ENCODE data around the gene FAM162B.
"Not testable (repeated sequence)": the region's sequence is repeated elsewhere in the genome, so short reads cannot be mapped to it uniquely, and the experiment has no call there.

The FAM162B gene

DNA sequence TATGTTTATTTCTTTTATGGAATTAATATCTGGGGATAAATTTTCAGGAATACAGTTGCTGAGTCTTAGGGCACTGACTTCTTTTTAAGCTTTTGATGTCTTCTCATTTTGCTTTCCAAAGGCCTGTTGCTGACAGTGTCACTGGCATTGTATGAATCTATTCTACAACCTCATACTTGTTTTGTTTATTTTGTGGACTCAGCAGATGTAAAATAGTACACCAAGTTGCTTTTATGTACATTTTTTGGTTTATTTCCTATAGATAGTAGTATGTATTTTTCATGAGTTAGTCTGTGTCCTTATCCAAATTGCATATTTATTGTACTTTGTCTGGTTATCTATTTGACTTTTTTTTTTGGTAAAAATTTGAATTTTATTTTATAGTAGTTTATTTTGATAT is 35.0 kb downstream of the FAM162B start:
- DNase-seq (ENCODE audit: low read depth in 1 of 2, low spot score in 1 of 2), result no peak

DNA sequence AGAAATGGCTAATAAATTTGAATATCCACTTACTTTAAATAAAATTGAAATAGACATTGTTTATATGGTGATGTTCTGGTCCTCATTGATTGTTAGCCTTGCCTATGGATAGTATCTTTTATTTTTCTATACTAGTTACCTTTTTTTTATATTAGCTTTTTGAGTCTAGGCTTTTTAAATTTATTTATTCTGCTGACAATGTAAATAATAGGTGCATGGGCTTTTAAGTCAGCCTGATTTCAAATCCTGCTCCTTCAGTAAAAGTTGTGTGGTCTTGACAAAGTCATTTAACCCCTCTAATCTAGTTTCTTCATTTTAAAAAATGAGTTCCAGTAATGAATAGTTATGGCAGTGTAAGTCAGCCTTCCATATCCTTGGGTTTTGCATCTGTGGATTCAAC is 38.6 kb downstream of the FAM162B start:
- DNase-seq (ENCODE audit: low read depth in 1 of 2, low spot score in 1 of 2), result no peak

GRCh38 chr6:116714761-116715160 is 50.8 kb downstream of the FAM162B start:
- DNase-seq (ENCODE audit: low read depth in 1 of 2, low spot score in 1 of 2), result no peak

- no peak for DNase-seq (ENCODE audit: low read depth in 1 of 2, low spot score in 1 of 2)
Measured at GRCh38 chr6:116714296-116714695, 51.2 kb downstream of the FAM162B start.

DNA sequence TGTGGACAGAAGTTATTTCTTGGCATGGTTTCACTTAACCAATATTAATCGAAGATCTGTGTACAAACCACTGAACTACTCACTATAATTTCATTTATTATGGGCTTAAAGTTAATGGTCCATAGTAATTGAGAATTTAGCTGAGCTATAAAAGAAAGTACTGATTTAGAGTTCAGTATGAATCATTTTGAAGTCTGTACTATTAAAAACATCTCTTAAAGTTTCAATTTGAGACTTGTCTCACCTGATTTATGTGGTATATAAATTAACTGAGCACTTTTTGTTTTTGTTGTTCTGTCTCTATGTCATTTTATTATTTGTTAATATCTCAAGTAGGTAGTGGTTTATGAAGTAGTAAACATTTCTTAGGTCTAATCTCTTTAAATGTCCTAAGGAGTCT is 59.6 kb downstream of the FAM162B start:
- no peak for DNase-seq (ENCODE audit: low read depth in 1 of 2, low spot score in 1 of 2)

GRCh38 chr6:116703888-116704287 is 61.6 kb downstream of the FAM162B start:
- DNase-seq (ENCODE audit: low read depth in 1 of 2, low spot score in 1 of 2), result not testable (repeated sequence)

Data from activated CD4-positive, alpha-beta T cell treated with anti-CD3 and anti-CD28 coated beads, Interleukin-2, amount 50 U/mL, for 24 hours (primary cell).